SK-N-SH (cell line): Measurements from ENCODE around the gene EPHA3.

Experiments used
- TF ChIP-seq, protein P1 (sequence below): fragments of 200-600 bp; sonication (generic); IDR thresholded peaks from 2 replicates; pipeline ENCODE4 v1.6.1; 2017; ENCODE audit warnings: antibody characterized with exemption, mild to moderate bottlenecking, moderate library complexity
- TF ChIP-seq, protein P2 (sequence below): fragments of 150-350 bp; IDR thresholded peaks from 2 replicates; pipeline ENCODE4 v1.6.1; 2016; ENCODE audit warnings: mild to moderate bottlenecking, low read depth, low read length
- TF ChIP-seq, protein P3 (sequence below): fragments of 150-350 bp; IDR thresholded peaks from 2 replicates; pipeline ENCODE4 v1.6.1; 2017; ENCODE audit warnings: antibody characterized with exemption, low read length, low read depth, borderline replicate concordance
- TF ChIP-seq, protein P4 (sequence below): IDR thresholded peaks from 2 replicates; pipeline ENCODE4 v1.4.0; 2012; ENCODE audit warnings: low read depth

DNA sequence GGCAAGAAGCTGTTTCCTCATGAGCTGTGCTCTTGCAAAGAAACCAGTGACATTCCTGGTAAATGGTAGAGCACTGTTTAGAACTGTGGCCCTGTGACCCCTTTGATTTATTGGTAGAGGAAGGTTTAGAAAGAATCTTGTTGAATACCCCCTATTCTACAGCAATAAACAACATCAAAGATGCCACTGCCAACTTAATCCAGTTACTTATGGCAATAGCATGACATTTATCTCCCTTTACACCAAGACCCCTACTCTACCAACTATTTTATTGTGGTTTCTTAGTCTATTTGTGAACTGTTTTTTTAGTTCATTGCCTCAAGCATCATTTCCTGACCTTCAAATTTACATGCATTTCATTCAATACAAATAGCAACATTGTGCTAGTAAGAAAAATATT lies 288.6 kb downstream of the EPHA3 start:
- TF ChIP-seq, protein P1, sequence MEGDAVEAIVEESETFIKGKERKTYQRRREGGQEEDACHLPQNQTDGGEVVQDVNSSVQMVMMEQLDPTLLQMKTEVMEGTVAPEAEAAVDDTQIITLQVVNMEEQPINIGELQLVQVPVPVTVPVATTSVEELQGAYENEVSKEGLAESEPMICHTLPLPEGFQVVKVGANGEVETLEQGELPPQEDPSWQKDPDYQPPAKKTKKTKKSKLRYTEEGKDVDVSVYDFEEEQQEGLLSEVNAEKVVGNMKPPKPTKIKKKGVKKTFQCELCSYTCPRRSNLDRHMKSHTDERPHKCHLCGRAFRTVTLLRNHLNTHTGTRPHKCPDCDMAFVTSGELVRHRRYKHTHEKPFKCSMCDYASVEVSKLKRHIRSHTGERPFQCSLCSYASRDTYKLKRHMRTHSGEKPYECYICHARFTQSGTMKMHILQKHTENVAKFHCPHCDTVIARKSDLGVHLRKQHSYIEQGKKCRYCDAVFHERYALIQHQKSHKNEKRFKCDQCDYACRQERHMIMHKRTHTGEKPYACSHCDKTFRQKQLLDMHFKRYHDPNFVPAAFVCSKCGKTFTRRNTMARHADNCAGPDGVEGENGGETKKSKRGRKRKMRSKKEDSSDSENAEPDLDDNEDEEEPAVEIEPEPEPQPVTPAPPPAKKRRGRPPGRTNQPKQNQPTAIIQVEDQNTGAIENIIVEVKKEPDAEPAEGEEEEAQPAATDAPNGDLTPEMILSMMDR = no peak
- TF ChIP-seq, protein P2, sequence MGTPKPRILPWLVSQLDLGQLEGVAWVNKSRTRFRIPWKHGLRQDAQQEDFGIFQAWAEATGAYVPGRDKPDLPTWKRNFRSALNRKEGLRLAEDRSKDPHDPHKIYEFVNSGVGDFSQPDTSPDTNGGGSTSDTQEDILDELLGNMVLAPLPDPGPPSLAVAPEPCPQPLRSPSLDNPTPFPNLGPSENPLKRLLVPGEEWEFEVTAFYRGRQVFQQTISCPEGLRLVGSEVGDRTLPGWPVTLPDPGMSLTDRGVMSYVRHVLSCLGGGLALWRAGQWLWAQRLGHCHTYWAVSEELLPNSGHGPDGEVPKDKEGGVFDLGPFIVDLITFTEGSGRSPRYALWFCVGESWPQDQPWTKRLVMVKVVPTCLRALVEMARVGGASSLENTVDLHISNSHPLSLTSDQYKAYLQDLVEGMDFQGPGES = no peak
- TF ChIP-seq, protein P3, sequence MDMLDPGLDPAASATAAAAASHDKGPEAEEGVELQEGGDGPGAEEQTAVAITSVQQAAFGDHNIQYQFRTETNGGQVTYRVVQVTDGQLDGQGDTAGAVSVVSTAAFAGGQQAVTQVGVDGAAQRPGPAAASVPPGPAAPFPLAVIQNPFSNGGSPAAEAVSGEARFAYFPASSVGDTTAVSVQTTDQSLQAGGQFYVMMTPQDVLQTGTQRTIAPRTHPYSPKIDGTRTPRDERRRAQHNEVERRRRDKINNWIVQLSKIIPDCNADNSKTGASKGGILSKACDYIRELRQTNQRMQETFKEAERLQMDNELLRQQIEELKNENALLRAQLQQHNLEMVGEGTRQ = no peak
- TF ChIP-seq, protein P4, sequence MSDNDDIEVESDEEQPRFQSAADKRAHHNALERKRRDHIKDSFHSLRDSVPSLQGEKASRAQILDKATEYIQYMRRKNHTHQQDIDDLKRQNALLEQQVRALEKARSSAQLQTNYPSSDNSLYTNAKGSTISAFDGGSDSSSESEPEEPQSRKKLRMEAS = no peak
